H1 (cell line): ENCODE data around the gene FOXJ2. TPM values are rescaled to one million over a fixed set of nuclear protein-coding genes. Genes with fewer than 3 reads are reported as not detected.

Source experiments
- polyA plus RNA-seq, 7 experiments: library from polyadenylated mRNA; depleted of rRNA in 3 of 7; stranded (reverse) in 5 of 7; unstranded in 2 of 7; fragments of >200 nt in 5 of 7; fragments of 200-250 nt in 2 of 7; gene quantifications; 1 replicate in 5 of 7; 2 replicates in 1 of 7; 4 replicates in 1 of 7; pipeline versions ENCODE4 v1.2.1 to v1.2.3, GENCODE V29; 2011 to 2013; ENCODE audit warnings: missing spikeins in 2 of 7, mixed read lengths in 2 of 7
- total RNA-seq: library from RNA; stranded (reverse); fragmentation: NEBNext Ultra II Directional; extraction: Animal tissue kit (Norgen Biotek cat#: 25700); gene quantifications from 2 replicates; pipeline ENCODE4 v1.2.1, GENCODE V29; 2021
- TF ChIP-seq, protein P1 (sequence below): IDR thresholded peaks from 2 replicates; pipeline ENCODE4 v1.6.1; 2012; ENCODE audit warnings: low read length, inconsistent platforms

FOXJ2 gene
- total and polyA plus RNA-seq, 2 of the 8 experiments (the other 6 are each of a cell fraction or from before 2014, with no cell fraction given), result 4.2 to 9.3 TPM

DNA sequence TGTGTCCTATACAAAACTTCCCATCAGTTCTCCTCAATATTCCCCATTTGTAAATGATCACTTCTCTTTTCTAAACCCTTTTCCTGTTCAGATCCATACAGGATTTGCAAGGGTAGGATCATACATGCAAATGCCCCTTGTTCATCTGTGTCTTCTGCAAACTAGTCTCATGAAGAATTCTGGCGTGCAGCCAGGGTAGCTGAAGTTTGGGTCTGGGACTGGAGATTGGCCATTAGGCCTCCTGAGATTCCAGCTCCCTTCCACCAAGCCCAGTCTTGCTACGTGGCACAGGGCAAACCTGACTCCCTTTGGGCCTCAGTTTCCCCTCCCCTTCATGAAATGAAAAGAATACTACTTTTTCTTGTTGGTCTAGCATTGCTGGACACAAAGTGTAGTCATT is 22.3 kb downstream of the FOXJ2 start (continued):
- TF ChIP-seq, protein P1, sequence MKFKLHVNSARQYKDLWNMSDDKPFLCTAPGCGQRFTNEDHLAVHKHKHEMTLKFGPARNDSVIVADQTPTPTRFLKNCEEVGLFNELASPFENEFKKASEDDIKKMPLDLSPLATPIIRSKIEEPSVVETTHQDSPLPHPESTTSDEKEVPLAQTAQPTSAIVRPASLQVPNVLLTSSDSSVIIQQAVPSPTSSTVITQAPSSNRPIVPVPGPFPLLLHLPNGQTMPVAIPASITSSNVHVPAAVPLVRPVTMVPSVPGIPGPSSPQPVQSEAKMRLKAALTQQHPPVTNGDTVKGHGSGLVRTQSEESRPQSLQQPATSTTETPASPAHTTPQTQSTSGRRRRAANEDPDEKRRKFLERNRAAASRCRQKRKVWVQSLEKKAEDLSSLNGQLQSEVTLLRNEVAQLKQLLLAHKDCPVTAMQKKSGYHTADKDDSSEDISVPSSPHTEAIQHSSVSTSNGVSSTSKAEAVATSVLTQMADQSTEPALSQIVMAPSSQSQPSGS, result no peak
